22Rv1 (cell line): Measurements from ENCODE around the gene DOC2B.
"Not testable (repeated sequence)": the region's sequence is repeated elsewhere in the genome, so short reads cannot be mapped to it uniquely, and the experiment has no call there.

Experiments used
- CTCF ChIP-seq: fragments of 450-650 bp; IDR thresholded peaks from 2 replicates; pipeline ENCODE4 v1.5.1; 2017; ENCODE audit warnings: mild to moderate bottlenecking
- ZFX ChIP-seq: fragments of 450-650 bp; IDR thresholded peaks from 2 replicates; pipeline ENCODE4 v1.6.1; 2017; ENCODE audit warnings: antibody characterized with exemption, borderline replicate concordance

- TF ChIP-seq CTCF, ZFX: not testable (repeated sequence)
These were observed 46.4 kb downstream of the DOC2B start for GRCh38 chr17:135022-135421.
